A172 (cell line): Measurements from ENCODE around the gene ADAM30. TPM values are rescaled to one million over a fixed set of nuclear protein-coding genes. Genes with fewer than 3 reads are reported as not detected.

Experiments used
- DNase-seq: peaks from one replicate; pipeline ENCODE4 v3.0.0-alpha.2; 2015; ENCODE audit warnings: low spot score
- total RNA-seq: library from RNA; depleted of rRNA; stranded (reverse); fragments of >200 nt; shearing (Covaris generic); gene quantifications from 2 replicates; pipeline ENCODE4 v1.2.3, GENCODE V29; 2014; rRNA removed

Gene ADAM30
- total RNA-seq, result not detected in 2 replicates

- DNase-seq, result no peak
Measured at GRCh38 chr1:119896303-119896702, at the start of gene ADAM30. Gene ADAM30, minus strand, starts transcription at chr1:119896515. Its CDS starts 179 bp downstream, at chr1:119896336.

DNA sequence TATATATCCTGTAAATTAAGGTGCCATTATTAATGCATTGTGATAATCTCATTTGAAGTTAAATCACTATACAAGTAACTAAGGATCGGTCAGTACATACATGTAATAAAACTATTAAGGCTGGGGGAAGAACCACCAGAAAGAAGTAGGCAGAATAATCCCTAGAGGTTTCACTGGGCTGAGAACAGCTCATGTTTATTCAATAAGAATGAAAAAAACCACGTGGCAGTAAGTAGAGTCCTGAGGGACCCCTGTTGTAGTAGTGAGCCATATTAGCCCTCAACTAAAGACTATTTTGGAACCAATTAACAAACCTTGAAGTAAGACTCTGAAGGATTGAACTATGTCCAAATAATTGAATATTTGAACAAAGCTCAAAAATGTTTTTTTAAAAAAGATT, 46.9 kb upstream of the ADAM30 start:
- no peak for DNase-seq

DNA sequence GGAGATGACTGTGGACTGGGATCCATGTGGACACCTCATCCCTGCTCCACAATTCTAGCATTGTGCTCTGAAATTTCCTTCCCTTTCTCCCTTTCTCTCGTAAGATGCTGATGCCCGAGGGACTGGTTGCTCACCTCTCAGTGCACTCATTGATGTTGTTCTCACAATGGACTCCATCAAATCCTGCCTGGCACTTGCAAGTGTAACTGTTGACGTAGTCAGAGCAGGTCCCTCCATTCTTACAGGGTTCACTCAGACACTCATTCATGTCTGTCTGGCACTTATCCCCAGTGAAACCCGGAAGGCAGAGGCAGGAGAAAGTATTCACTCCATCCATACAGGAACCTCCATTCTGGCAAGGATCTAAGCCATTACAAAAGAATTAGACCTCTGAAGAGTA, 45.1 kb upstream of the ADAM30 start:
- DNase-seq, result no peak

DNA sequence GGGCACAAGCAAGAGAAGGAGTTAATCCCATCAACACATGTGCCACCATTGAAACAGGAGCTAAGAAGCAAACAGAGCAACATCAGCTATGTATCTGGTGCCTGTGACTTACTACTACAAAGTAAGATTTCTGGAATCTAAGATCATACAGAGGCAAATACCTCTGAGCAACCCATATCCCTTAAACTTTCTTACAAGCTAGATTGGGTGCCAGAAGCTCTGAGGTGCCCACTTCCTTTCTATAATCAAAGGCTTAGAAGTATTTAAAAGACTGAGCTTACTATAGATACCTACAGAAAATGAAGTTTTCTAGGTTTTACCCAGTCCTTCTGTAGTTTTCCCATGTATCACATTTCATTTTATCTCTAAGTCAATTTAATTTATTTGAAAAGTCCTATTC, 44.4 kb upstream of the ADAM30 start:
- no peak for DNase-seq

DNA sequence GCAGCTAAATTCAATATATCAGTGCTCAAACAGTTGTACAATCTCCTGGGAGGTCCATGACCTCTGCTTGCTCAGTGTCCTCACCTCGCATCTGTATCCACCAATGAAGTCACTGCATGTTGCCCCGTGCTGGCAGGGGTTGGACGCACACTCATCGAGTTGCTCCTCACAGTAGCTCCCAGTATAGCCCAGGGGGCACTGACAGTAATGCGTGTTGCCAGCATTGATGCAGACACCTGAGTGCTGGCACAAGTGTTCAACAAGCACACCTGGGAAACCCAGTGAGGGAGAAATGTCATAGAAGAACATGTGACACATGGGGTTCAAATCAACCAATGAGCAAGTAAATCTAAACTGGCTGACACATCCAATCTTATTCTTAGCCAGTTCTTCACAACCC, 40.9 kb upstream of the ADAM30 start:
- DNase-seq, result no peak

GRCh38 chr1:119935915-119936314, 39.6 kb upstream of the ADAM30 start:
- no peak for DNase-seq

DNA sequence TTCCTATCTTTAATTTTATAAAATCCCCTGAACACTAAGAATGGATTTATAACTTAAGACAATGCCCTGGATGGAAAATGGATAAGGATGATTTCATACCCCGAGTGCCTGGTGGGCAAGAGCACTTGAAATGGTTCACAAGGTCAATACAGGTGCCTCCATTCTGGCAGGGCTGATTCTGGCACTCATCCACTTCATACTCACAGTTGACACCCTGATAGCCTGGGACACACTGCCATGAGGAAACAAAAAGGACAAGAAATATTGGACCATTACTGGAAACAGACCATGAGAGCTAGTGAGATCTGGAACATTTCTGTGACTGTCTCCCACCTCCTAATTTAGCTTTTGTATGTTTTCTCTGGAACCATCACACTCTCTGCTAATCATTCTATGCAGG, 39.1 kb upstream of the ADAM30 start:
- DNase-seq, result no peak

- no peak for DNase-seq
Measured at GRCh38 chr1:119933397-119933796, 37.1 kb upstream of the ADAM30 start.

DNA sequence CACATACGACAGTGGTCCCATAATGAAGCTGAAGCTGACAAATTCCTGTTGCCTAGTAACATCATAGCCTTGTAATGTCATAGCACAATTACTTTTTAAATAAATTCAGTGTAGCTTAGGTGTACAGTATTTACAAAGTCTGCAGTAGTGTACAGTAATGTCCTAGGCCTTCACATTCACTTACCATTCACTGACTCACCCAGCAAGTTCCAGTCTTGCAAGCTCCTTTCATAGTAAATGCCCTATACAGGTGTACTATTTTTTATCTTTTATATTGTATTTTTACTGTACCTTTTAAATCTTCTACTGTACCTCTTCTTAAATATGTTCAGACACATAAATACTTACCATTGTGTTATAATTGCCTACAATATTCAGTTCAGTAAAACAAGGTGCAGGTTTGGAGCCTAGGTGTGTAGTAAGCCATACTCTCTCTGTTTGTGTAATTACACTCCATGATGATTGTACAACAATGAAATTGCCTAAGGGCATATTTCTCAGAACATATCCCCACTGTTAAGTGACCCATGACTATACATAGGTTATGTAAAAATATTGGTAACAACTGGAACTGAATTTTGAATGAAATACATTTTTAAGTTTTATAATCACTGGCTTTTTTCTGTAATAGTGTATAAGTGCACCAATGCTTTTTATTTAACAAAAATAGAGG, 33.5 kb upstream of the ADAM30 start:
- DNase-seq, result no peak

- no peak for DNase-seq
Measured at GRCh38 chr1:119926553-119926952, 30.2 kb upstream of the ADAM30 start.

- DNase-seq, result no peak
Measured at GRCh38 chr1:119924948-119925898, 28.9 kb upstream of the ADAM30 start.

GRCh38 chr1:119920104-119920968, 24.0 kb upstream of the ADAM30 start:
- no peak for DNase-seq

- no peak for DNase-seq
Measured at GRCh38 chr1:119919241-119919640, 22.9 kb upstream of the ADAM30 start.

GRCh38 chr1:119918301-119918700, 22.0 kb upstream of the ADAM30 start:
- DNase-seq, result no peak

- DNase-seq, result no peak
Measured at GRCh38 chr1:119917304-119918055, 21.2 kb upstream of the ADAM30 start.

DNA sequence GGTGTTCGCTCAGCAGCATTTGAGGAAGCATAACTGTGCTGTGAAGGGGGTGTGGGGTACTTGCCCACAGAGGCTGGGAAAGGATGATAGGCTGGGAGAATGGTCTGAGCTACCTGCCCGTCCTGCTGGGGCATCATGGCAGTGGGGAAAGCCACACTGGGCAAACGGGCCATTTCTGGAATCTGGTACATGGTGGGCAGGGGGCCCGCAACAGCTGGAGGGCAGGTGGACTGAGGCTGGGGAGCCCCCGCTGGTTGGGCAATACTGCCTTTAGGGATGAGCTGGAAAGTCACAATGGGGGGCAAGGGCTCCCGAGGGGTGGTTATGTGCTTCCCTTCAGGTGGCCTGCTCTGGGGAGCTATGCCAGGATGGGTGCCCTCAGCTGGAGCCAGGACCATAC, 19.2 kb upstream of the ADAM30 start:
- DNase-seq, result no peak

- DNase-seq, result no peak
Measured at GRCh38 chr1:119914071-119914470, 17.8 kb upstream of the ADAM30 start.

- no peak for DNase-seq
Measured at GRCh38 chr1:119912963-119913362, 16.6 kb upstream of the ADAM30 start.

GRCh38 chr1:119911775-119912174, 15.5 kb upstream of the ADAM30 start:
- DNase-seq, result no peak

DNA sequence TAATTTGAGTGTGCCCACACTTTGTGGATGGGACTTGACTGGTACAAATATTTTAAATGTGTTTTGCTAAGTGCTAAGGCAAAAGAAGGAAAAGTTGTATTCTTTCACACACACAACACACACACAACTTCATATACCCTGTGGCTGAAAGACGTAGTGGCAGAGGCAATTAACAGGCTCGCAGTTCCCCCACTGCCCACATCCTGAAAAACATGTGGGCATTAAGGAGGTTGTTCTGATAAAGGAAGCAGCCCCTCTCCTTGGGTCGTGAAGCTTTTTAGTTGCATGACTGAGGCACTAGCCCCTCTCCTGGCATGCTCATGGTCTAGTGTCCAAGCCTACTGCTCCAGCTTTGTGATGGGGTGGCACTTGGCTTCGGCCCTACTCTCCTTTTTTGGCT, 14.3 kb upstream of the ADAM30 start:
- DNase-seq, result no peak

GRCh38 chr1:119909890-119910596, 13.7 kb upstream of the ADAM30 start:
- no peak for DNase-seq
